HepG2 (cell line): Measurements from ENCODE around the gene NEURL1B.

Experiments used
- CREM ChIP-seq, 2 experiments: sonication (generic) in 1 of 2; formaldehyde crosslinking in 1 of 2; IDR thresholded peaks; 2 replicates each; pipeline versions ENCODE4 v1.4.0 to v1.6.1; 2016 to 2020; ENCODE audit warnings: antibody characterized with exemption in 1 of 2, mild to moderate bottlenecking in 1 of 2, missing genetic modification reagents in 1 of 2
- CTCF ChIP-seq: sonication (generic); formaldehyde crosslinking; IDR thresholded peaks from 2 replicates; pipeline ENCODE4 v1.5.0; 2020; ENCODE audit warnings: mild to moderate bottlenecking, missing genetic modification reagents, moderate library complexity
- ETV6 ChIP-seq: sonication (generic); formaldehyde crosslinking; conservative IDR thresholded peaks from 2 replicates; pipeline ENCODE4 v1.4.0; 2020; ENCODE audit warnings: missing genetic modification reagents
- EZH2 ChIP-seq: conservative IDR thresholded peaks from 2 replicates; pipeline ENCODE4 v1.6.1; 2012; ENCODE audit warnings: mild to moderate bottlenecking, low read depth, low read length, moderate library complexity
- FOSL1 ChIP-seq: sonication (generic); formaldehyde crosslinking; IDR thresholded peaks from 2 replicates; pipeline ENCODE4 v1.9.0; 2021; ENCODE audit warnings: missing genetic modification reagents, borderline replicate concordance
- MIXL1 ChIP-seq: IDR thresholded peaks from 2 replicates; pipeline ENCODE4 v1.6.1; 2016
- POLR2A ChIP-seq, 2 experiments: IDR thresholded peaks; 2 replicates each; pipeline ENCODE4 v1.6.1; 2011; ENCODE audit warnings: low read depth in 2 of 2, low read length in 2 of 2, mild to moderate bottlenecking in 1 of 2, moderate library complexity in 1 of 2; ENCODE audit not compliant: insufficient read depth in 1 of 2
- RXRA ChIP-seq: sonication (generic); formaldehyde crosslinking; IDR thresholded peaks from 2 replicates; pipeline ENCODE4 v1.5.1; 2020; ENCODE audit warnings: missing genetic modification reagents
- SRF ChIP-seq: IDR thresholded peaks from 2 replicates; pipeline ENCODE4 v1.6.1; 2011; ENCODE audit warnings: mild to moderate bottlenecking, low read depth, low read length, moderate library complexity
- STAT5B ChIP-seq: sonication (generic); formaldehyde crosslinking; IDR thresholded peaks from 2 replicates; pipeline ENCODE4 v1.4.0; 2020; ENCODE audit warnings: missing genetic modification reagents
- ZNF3 ChIP-seq: IDR thresholded peaks from 2 replicates; pipeline ENCODE4 v1.7.0; 2017; ENCODE audit warnings: inconsistent platforms
- ZNF607 ChIP-seq: sonication (generic); formaldehyde crosslinking; IDR thresholded peaks from 2 replicates; pipeline ENCODE4 v1.5.1; 2020; ENCODE audit warnings: missing genetic modification reagents, mild to moderate bottlenecking, borderline replicate concordance
- ZNF780A ChIP-seq: sonication (generic); formaldehyde crosslinking; IDR thresholded peaks from 2 replicates; pipeline ENCODE4 v1.8.0; 2022; ENCODE audit warnings: mild to moderate bottlenecking, missing genetic modification reagents, moderate library complexity
- TF ChIP-seq, protein P1 (sequence below): sonication (generic); formaldehyde crosslinking; IDR thresholded peaks from 2 replicates; pipeline ENCODE4 v1.5.0; 2020; ENCODE audit warnings: missing genetic modification reagents

DNA sequence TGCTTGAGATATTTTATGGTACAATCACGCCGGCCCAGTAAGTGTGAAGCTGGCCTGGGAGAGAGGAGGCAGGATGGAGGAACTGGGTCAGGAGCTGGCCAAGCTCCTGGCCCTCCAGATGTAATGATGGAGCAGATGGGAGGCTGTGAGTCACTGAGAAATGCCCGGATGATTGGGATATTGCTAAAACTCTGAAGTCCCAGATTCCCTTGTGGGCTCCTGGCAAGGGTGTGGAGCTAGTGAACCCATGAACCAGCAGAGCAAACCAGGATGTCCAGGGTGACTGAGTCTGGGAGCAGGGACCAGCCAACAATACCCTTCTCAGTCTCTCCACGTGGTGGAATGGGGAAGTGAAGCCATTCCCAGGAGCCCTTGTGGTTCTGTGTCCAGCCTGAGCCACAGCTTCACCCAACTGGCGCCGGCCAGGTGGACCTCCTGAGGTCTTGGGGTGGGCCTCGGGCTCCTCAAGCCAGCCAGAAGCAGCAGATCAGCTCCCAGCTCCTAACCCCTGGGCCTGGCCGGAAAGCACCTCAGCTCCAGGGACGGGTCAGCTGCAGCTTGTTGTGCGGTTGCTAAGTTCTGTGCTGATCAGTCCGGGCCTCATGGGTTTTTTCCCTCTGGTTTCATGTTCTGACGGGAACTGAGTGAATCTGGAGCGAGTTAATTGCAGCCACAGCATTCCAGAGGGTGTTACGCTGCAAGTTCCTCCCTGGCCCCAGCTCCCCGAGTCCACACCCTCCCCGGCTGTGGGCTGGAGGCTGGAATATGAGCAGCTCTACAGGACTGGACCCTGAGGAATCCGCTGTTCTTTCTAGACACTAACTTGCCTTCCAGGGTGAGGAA, 92.3 kb downstream of the NEURL1B start:
- TF ChIP-seq ZNF780A (CRISPR knock-in tag) (no peak), CTCF (CRISPR knock-in tag) (no peak), RXRA (CRISPR knock-in tag) (no peak), FOSL1 (no peak), POLR2A (IDR thresholded peaks at IDR 0.05; ENCODE audit: insufficient read depth in 1 of 2, low read depth in 2 of 2, low read length in 2 of 2) (0 out of 4 replicates have a peak, but pooled peaks of 1 of the 2 experiments have one; percentile 21), ZNF3 (no peak), MIXL1 (CRISPR knock-in tag) (no peak), ZNF607 (CRISPR knock-in tag) (no peak), EZH2 (no peak), SRF (no peak), ETV6 (0 out of 2 replicates have a peak, but pooled peaks have one; percentile 23), STAT5B (CRISPR knock-in tag) (no peak), CREM (IDR thresholded peaks at IDR 0.05) (no peak), CREM (CRISPR knock-in tag; IDR thresholded peaks at IDR 0.05) (no peak)
- TF ChIP-seq, protein P1, sequence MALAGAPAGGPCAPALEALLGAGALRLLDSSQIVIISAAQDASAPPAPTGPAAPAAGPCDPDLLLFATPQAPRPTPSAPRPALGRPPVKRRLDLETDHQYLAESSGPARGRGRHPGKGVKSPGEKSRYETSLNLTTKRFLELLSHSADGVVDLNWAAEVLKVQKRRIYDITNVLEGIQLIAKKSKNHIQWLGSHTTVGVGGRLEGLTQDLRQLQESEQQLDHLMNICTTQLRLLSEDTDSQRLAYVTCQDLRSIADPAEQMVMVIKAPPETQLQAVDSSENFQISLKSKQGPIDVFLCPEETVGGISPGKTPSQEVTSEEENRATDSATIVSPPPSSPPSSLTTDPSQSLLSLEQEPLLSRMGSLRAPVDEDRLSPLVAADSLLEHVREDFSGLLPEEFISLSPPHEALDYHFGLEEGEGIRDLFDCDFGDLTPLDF (CRISPR knock-in tag) = no peak
